ENCODE results near the gene NRG3. TPM values are rescaled to one million over a fixed set of nuclear protein-coding genes. Genes with fewer than 3 reads are reported as not detected.

The NRG3 gene
- total and polyA plus RNA-seq, 2 of the 4 experiments (the other 2 are of a cell fraction), result not detected

DNA sequence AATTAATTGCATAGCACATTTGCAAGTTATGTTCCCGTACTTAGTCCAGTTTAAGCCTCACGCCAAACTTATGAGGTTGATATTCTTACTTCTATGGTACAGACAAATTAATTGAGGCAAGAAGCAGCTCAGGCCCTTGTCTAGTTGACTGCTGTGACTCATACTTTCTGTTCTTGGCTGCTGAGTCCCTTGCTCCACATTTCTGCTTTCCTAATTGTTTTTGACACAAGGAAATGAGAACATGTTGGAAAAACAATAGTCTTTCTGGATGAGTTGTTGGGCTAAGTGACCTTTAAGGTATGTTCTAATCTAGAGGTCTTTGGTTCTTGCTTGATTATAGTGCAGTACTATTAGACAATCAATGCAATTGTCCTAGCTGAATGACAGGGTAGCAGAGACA, 331.8 kb downstream of the NRG3 start:
- in situ Hi-C loops (cut with MboI; ENCODE audit: low sequenced_read_pairs), result no loop called here
- POLR2A ChIA-PET (ENCODE audit: unreplicated experiment), result no interaction called here
- no peak for DNase-seq

More for the DNA sequence above, 331.8 kb downstream of the NRG3 start:
- no peak overlapping the region for H3K9ac ChIP-seq (ENCODE audit: low read depth, low read length)
- no peak overlapping the region for H3K4me3 ChIP-seq (ENCODE audit: insufficient read depth, low read depth, low read length)
- no peak overlapping the region for H3K27ac ChIP-seq (ENCODE audit: insufficient read depth, low read length)
- H2BK15ac ChIP-seq (ENCODE audit: low read depth, low read length), result no peak overlapping the region
- no peak for ATAC-seq (ENCODE audit: low read depth)
- no peak overlapping the region for H3K14ac ChIP-seq (replicated peaks; ENCODE audit: low read depth, low read length)
- H3K56ac ChIP-seq (ENCODE audit: extremely low read depth, insufficient read depth, low read length), result no peak overlapping the region
- no peaks in the 10 kb centered on the region for H3K9me1 ChIP-seq (ENCODE audit: insufficient read depth, low read length)
- H2BK20ac ChIP-seq (ENCODE audit: low read depth, low read length), result no peak overlapping the region
- WGBS, 2 experiments (ENCODE audit: extremely low coverage in 2 of 2, insufficient read length in 1 of 2), result no CpG with 5 or more reads among the region's 2 CpGs
- peaks cover 5% of the 10 kb centered on the region for H3K9me3 ChIP-seq (ENCODE audit: control insufficient read depth, insufficient read depth, low read length)
- dilution Hi-C loops (cut with HindIII; ENCODE audit: low sequenced_read_pairs, unreplicated experiment) (no loop called here), intact Hi-C loops (cut with micrococcal nuclease) (no loop called here)
- H2BK120ac ChIP-seq (ENCODE audit: low read depth, low read length), result no peak overlapping the region
- no peak overlapping the region for H3K23ac ChIP-seq (ENCODE audit: low read depth, low read length)
- no peaks in the 10 kb centered on the region for H3K79me1 ChIP-seq (ENCODE audit: low read depth in 1 of 2, low read length in 2 of 2)
- H2AK5ac ChIP-seq (ENCODE audit: low read depth, low read length), result no peak overlapping the region
- no peak overlapping the region for H3K18ac ChIP-seq (ENCODE audit: low read depth, low read length)
- CTCF ChIA-PET, result no interaction called here
- no peak overlapping the region for H2BK5ac ChIP-seq (ENCODE audit: low read depth, low read length, poor library complexity, severe bottlenecking)
- no peaks in the 10 kb centered on the region for H4K20me1 ChIP-seq (ENCODE audit: insufficient read depth, low read length)
- H2AFZ ChIP-seq (replicated peaks; ENCODE audit: low read length, poor library complexity), result no peak overlapping the region
- H3K4me1 ChIP-seq (ENCODE audit: control insufficient read depth, insufficient read depth, low read length), result no peaks in the 10 kb centered on the region
- H3K36me3 ChIP-seq (ENCODE audit: control insufficient read depth, insufficient read depth, low read length), result no peaks in the 10 kb centered on the region
- no peak for TF ChIP-seq RFX5 (IDR thresholded peaks at IDR 0.05; ENCODE audit: low read depth, low read length)
- TF ChIP-seq, protein P1, sequence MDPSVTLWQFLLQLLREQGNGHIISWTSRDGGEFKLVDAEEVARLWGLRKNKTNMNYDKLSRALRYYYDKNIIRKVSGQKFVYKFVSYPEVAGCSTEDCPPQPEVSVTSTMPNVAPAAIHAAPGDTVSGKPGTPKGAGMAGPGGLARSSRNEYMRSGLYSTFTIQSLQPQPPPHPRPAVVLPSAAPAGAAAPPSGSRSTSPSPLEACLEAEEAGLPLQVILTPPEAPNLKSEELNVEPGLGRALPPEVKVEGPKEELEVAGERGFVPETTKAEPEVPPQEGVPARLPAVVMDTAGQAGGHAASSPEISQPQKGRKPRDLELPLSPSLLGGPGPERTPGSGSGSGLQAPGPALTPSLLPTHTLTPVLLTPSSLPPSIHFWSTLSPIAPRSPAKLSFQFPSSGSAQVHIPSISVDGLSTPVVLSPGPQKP (IDR thresholded peaks at IDR 0.05; ENCODE audit: borderline replicate concordance, low read depth, low read length), result no peak
- no peak for TF ChIP-seq POLR2A (IDR thresholded peaks at IDR 0.05; ENCODE audit: low read depth, low read length)
- TF ChIP-seq SMC3 (IDR thresholded peaks at IDR 0.05; ENCODE audit: low read depth, low read length), result no peak
- TF ChIP-seq MAZ (IDR thresholded peaks at IDR 0.05; ENCODE audit: borderline replicate concordance, low read depth, low read length), result no peak
- no peak for TF ChIP-seq MXI1 (IDR thresholded peaks at IDR 0.05; ENCODE audit: borderline replicate concordance, low read depth, low read length)
- no peak for TF ChIP-seq RAD21 (IDR thresholded peaks at IDR 0.05; ENCODE audit: low read length)
- H3K27me3 ChIP-seq (ENCODE audit: control insufficient read depth, insufficient read depth, low read length), result no peaks in the 10 kb centered on the region
- H4K5ac ChIP-seq (ENCODE audit: low read depth, low read length), result no peak overlapping the region
- no peak overlapping the region for H3K4ac ChIP-seq (ENCODE audit: low read depth, low read length)
- H3K4me2 ChIP-seq (ENCODE audit: low read depth, low read length), result no peak overlapping the region
- BruUV-seq (replicated peaks), result no TSS peak
- H2AK9ac ChIP-seq (replicated peaks; ENCODE audit: low read depth, low read length, poor library complexity), result no peak overlapping the region
- no peak overlapping the region for H4K91ac ChIP-seq (ENCODE audit: insufficient read depth, low read depth, low read length)
- no peak overlapping the region for H4K8ac ChIP-seq (ENCODE audit: low read depth in 2 of 2, low read length in 2 of 2)

Measured in IMR-90 (cell line).